NCI-H187 treated with DMSO at 0.1 percent for 48 hours (cell line): ENCODE data around the gene ELANE.

ENCODE experiments used
- DNase-seq: peaks from one replicate; lab custom pipeline; 2025; lab: John Stamatoyannopoulos, UW

ELANE gene

GRCh38 chr19:852136-853013 is at the start of gene ELANE:
ELANE (plus strand) TSS chr19:852303; CDS start chr19:852329, 26 bp downstream.
- no peak for DNase-seq

GRCh38 chr19:802498-803098 is 49.5 kb upstream of the ELANE start:
- DNase-seq, result no peak

DNA sequence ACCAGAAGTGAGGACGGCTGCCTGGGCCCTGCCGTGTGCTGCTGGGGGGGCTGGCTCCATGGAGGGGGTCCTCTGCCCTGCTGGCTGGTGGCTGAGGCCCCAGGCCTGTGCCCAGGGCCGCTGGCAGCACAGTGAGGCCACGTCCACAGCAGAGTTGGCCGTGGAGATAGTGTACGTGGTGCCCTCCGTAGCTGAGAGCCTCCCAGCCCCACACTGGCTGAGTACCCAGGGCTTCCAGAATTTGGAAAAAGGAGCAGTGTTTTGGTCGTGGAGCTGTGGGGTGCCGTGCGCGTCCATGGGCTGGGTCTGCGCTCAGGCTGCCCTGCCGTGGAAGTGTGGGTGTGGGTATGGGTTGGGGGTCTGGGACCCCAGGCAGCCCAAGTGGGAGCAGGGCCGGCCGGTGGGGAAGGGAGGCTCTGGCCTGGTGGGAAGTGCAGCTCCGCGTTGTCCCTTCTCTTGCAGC is 49.0 kb upstream of the ELANE start:
- no peak for DNase-seq

DNA sequence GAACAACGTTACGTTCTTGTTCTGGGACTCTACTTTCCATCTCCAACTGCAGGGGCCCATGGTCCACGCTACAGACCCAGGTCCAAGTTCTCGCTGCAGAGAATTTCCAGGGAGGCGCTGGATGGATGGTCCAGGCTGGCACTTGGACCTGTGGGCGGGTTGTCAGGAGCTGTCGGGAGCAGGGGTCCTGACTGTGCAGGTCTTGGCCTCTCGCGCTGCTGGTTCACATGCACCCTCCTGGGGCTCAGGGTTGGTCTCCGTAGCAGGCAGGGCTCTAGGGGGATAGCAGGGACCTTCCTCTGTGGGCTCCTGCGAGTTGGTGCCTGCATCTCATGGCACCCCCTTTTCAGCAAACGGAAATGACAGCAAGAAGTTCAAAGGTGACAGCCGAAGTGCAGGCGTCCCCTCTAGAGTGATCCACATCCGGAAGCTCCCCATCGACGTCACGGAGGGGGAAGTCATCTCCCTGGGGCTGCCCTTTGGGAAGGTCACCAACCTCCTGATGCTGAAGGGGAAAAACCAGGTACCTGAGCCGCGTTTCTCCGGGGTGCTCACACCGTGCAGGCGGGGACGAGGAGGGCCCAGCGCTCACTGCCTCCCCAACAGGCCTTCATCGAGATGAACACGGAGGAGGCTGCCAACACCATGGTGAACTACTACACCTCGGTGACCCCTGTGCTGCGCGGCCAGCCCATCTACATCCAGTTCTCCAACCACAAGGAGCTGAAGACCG is 48.3 kb upstream of the ELANE start:
- no peak for DNase-seq

- DNase-seq, result no peak
These were observed 47.5 kb upstream of the ELANE start for GRCh38 chr19:804419-805165.

DNA sequence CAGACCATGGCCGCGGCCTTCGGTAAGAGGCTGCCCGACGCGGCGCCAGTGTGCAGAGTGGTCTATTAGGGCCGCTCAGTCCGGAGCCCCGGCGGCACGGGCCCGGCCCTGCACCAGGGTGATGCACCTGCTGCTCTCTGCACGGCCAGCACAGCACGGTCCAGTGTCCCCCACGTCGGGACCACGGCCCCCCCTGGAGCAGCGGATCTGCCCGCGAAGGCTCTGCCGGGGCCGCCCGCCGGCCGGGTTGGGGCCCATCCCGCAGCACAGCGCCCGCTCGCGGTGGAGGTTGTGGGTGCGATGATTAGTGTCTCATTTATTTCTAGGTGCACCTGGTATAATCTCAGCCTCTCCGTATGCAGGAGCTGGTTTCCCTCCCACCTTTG is 46.9 kb upstream of the ELANE start:
- no peak for DNase-seq

GRCh38 chr19:805600-806550 is 46.2 kb upstream of the ELANE start:
- no peak for DNase-seq

DNA sequence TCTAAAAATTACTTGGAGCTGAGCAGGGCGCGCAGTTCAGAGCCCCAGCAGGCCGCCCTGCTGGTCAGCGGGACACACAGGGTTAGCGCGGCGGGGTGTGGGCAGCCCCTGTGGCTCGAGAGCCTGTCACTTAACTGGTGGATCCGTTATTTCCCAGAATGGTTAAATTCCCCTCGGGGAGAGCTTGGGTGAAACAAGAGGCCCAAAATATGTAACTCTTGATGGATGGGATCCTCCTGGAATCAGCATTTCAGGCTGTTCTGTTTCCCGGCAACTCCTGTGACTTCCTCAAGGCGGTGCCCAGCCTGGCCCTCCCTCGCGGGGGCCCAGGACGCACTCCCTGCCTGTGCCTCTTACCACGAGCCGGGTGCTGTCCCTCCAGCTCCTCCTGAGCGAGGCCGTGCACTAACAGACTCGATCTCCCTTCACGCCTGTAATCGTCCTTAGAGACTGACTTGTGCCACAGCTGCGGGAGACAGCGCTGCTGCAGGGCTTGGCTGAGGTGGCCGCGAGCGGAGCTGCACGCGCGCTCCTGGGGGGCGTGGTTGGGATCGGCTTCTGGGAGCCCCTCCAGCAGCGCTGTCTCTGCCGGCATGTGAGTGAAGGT is 45.2 kb upstream of the ELANE start:
- no peak for DNase-seq

DNA sequence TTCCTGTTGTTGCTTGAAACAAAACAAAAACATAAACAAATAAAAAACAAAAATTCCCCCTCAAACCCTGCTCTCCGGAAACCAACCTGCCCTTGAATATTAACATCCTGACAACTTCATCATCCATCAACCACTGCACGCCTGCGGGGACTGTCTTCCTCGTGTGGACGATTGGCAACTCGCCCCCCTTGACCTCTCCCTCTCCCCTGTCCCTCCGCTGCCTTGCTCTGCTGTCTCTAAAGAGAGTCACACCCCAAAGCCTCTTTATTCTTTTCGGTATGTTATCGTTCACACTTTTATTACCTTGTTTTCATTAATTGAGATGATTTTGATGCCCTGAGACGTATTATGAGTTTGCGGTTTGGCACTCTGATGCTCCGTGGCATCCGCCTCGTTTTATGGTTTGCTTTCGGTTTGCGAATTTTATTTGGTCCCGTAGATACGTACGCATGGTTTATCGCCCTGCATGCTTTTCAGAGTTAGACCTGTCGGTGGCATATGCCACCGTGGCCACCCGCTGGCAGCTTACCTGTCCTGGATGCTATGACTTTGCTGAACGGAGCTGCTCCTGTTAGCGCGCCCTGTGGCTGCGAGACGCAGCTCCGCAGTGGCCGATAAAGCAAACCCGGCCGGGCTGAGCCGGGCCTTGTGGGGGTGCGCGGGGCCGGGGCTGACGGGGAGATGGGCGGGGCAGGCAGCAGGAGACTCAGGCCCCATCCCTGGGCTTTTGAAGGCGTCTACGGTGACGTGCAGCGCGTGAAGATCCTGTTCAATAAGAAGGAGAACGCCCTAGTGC is 44.3 kb upstream of the ELANE start:
- DNase-seq, result no peak

- DNase-seq, result no peak
These were observed 43.7 kb upstream of the ELANE start for GRCh38 chr19:808423-808775.

GRCh38 chr19:810077-810855 is 41.8 kb upstream of the ELANE start:
- no peak for DNase-seq

GRCh38 chr19:810883-811489 is 41.1 kb upstream of the ELANE start:
- DNase-seq, result no peak

GRCh38 chr19:811506-812048 is 40.5 kb upstream of the ELANE start:
- no peak for DNase-seq

GRCh38 chr19:812049-812746 is 39.9 kb upstream of the ELANE start:
- DNase-seq, result no peak

DNA sequence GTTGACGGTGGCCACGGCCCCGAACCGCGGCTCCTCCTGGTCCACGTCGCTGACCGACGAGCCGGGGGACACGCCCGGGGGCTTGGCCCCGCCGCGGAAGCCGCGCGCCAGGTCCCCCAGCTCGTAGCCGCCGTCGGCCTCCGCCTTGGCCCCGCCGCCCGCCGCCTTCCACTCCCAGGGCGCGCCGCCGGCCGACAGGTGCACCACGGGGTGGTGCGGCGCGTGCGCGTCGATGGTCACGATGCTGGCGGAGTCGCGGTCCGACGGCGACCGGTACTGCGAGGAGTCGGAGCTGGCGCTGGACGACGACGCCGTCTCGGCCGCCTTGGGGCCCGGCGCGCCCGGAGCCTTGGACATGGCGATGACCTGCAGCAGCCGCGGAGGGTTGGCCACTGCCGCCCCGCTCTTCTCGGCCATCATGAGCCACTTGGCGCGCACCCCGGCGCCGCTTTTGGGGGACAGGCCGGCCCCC is 39.3 kb upstream of the ELANE start:
- DNase-seq, result no peak

GRCh38 chr19:813219-814151 is 38.6 kb upstream of the ELANE start:
- no peak for DNase-seq
